PFSK-1 (cell line): ENCODE measurements around the gene SPACA4.

Source experiments
- POLR2AphosphoS5 ChIP-seq: IDR thresholded peaks from 2 replicates; pipeline ENCODE4 v1.6.1; 2012; ENCODE audit warnings: low read depth, mild to moderate bottlenecking, control low read depth, low read length, moderate library complexity
- TAF1 ChIP-seq: IDR thresholded peaks from 2 replicates; pipeline ENCODE4 v1.6.1; 2012; ENCODE audit warnings: low read length, control low read depth, borderline replicate concordance; ENCODE audit not compliant: insufficient read depth
- TF ChIP-seq, protein P1 (sequence below), 2 experiments: IDR thresholded peaks; 2 replicates each; pipeline versions ENCODE4 v1.6.1 to v1.8.0; 2011 to 2012; ENCODE audit warnings: low read depth in 2 of 2, low read length in 2 of 2, control low read depth in 1 of 2, inconsistent platforms in 1 of 2, mild to moderate bottlenecking in 1 of 2, moderate library complexity in 1 of 2; ENCODE audit not compliant: insufficient read depth in 1 of 2

DNA sequence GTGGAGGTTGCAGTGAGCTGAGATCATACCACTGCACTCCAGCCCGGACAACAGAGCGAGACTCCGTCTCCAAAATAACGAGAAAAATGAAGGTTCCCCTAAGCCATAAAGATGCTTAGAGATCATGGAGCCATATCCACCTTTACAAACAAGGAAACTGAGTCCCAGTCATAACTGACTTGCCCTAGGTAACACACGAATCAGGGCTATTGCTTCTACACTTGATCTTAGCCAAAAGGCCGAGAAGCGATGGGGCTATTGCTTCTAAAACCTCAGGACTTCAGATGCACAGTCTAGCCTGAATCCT is 27.4 kb downstream of the SPACA4 start:
- no peak for TF ChIP-seq POLR2AphosphoS5
- TF ChIP-seq, protein P1, sequence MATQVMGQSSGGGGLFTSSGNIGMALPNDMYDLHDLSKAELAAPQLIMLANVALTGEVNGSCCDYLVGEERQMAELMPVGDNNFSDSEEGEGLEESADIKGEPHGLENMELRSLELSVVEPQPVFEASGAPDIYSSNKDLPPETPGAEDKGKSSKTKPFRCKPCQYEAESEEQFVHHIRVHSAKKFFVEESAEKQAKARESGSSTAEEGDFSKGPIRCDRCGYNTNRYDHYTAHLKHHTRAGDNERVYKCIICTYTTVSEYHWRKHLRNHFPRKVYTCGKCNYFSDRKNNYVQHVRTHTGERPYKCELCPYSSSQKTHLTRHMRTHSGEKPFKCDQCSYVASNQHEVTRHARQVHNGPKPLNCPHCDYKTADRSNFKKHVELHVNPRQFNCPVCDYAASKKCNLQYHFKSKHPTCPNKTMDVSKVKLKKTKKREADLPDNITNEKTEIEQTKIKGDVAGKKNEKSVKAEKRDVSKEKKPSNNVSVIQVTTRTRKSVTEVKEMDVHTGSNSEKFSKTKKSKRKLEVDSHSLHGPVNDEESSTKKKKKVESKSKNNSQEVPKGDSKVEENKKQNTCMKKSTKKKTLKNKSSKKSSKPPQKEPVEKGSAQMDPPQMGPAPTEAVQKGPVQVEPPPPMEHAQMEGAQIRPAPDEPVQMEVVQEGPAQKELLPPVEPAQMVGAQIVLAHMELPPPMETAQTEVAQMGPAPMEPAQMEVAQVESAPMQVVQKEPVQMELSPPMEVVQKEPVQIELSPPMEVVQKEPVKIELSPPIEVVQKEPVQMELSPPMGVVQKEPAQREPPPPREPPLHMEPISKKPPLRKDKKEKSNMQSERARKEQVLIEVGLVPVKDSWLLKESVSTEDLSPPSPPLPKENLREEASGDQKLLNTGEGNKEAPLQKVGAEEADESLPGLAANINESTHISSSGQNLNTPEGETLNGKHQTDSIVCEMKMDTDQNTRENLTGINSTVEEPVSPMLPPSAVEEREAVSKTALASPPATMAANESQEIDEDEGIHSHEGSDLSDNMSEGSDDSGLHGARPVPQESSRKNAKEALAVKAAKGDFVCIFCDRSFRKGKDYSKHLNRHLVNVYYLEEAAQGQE (IDR thresholded peaks at IDR 0.05; ENCODE audit: insufficient read depth in 1 of 2, low read depth in 2 of 2, low read length in 2 of 2) = no peak
- no peak for TF ChIP-seq TAF1
